ENCODE measurements around the gene NDUFB7.

NDUFB7 gene

GRCh38 chr19:14560776-14561108 is 11.1 kb downstream of the NDUFB7 start:
- TF ChIP-seq FOXP2 (optimal IDR thresholded peaks at IDR 0.05; ENCODE audit: borderline replicate concordance, extremely low read depth, extremely low read length, insufficient read depth) = no peak

- no peak for TF ChIP-seq POLR2AphosphoS5 (IDR thresholded peaks at IDR 0.05; ENCODE audit: low read depth, low read length)
- no peak for TF ChIP-seq SIN3A (IDR thresholded peaks at IDR 0.05; ENCODE audit: borderline replicate concordance, insufficient read depth, low read length)
- TF ChIP-seq TAF1 (IDR thresholded peaks at IDR 0.05; ENCODE audit: borderline replicate concordance, insufficient read depth, low read length) = no peak
- no peak for TF ChIP-seq REST (IDR thresholded peaks at IDR 0.05; ENCODE audit: insufficient read depth in 1 of 2, low read depth in 2 of 2, low read length in 2 of 2)
- no peak for TF ChIP-seq FOXP2 (optimal IDR thresholded peaks at IDR 0.05; ENCODE audit: borderline replicate concordance, extremely low read depth, extremely low read length, insufficient read depth)
Measured at GRCh38 chr19:14559916-14560775, 11.7 kb downstream of the NDUFB7 start.

- TF ChIP-seq REST (IDR thresholded peaks at IDR 0.05; ENCODE audit: insufficient read depth in 1 of 2, low read depth in 2 of 2, low read length in 2 of 2) (no peak), FOXP2 (optimal IDR thresholded peaks at IDR 0.05; ENCODE audit: borderline replicate concordance, extremely low read depth, extremely low read length, insufficient read depth) (no peak), SIN3A (IDR thresholded peaks at IDR 0.05; ENCODE audit: borderline replicate concordance, insufficient read depth, low read length) (no peak), POLR2AphosphoS5 (IDR thresholded peaks at IDR 0.05; ENCODE audit: low read depth, low read length) (no peak), TAF1 (IDR thresholded peaks at IDR 0.05; ENCODE audit: borderline replicate concordance, insufficient read depth, low read length) (no peak)
Measured at GRCh38 chr19:14558370-14559066, 13.3 kb downstream of the NDUFB7 start.

GRCh38 chr19:14556662-14557188 is 15.1 kb downstream of the NDUFB7 start:
- TF ChIP-seq POLR2AphosphoS5 (IDR thresholded peaks at IDR 0.05; ENCODE audit: low read depth, low read length) = no peak
- no peak for TF ChIP-seq SIN3A (IDR thresholded peaks at IDR 0.05; ENCODE audit: borderline replicate concordance, insufficient read depth, low read length)
- no peak for TF ChIP-seq REST (IDR thresholded peaks at IDR 0.05; ENCODE audit: insufficient read depth in 1 of 2, low read depth in 2 of 2, low read length in 2 of 2)
- no peak for TF ChIP-seq TAF1 (IDR thresholded peaks at IDR 0.05; ENCODE audit: borderline replicate concordance, insufficient read depth, low read length)
- TF ChIP-seq FOXP2 (optimal IDR thresholded peaks at IDR 0.05; ENCODE audit: borderline replicate concordance, extremely low read depth, extremely low read length, insufficient read depth) = peak; percentile 93

- TF ChIP-seq REST (IDR thresholded peaks at IDR 0.05; ENCODE audit: insufficient read depth in 1 of 2, low read depth in 2 of 2, low read length in 2 of 2) (no peak), TAF1 (IDR thresholded peaks at IDR 0.05; ENCODE audit: borderline replicate concordance, insufficient read depth, low read length) (no peak), FOXP2 (optimal IDR thresholded peaks at IDR 0.05; ENCODE audit: borderline replicate concordance, extremely low read depth, extremely low read length, insufficient read depth) (no peak), SIN3A (IDR thresholded peaks at IDR 0.05; ENCODE audit: borderline replicate concordance, insufficient read depth, low read length) (no peak), POLR2AphosphoS5 (IDR thresholded peaks at IDR 0.05; ENCODE audit: low read depth, low read length) (no peak)
Measured at GRCh38 chr19:14555918-14556661, 15.8 kb downstream of the NDUFB7 start.

Data from PFSK-1 (cell line).